ENCODE data around the gene GPATCH8.
A peak's percentile ranks its signal among the peaks of the same experiment; 100 is the strongest.

- TF ChIP-seq, protein P1, sequence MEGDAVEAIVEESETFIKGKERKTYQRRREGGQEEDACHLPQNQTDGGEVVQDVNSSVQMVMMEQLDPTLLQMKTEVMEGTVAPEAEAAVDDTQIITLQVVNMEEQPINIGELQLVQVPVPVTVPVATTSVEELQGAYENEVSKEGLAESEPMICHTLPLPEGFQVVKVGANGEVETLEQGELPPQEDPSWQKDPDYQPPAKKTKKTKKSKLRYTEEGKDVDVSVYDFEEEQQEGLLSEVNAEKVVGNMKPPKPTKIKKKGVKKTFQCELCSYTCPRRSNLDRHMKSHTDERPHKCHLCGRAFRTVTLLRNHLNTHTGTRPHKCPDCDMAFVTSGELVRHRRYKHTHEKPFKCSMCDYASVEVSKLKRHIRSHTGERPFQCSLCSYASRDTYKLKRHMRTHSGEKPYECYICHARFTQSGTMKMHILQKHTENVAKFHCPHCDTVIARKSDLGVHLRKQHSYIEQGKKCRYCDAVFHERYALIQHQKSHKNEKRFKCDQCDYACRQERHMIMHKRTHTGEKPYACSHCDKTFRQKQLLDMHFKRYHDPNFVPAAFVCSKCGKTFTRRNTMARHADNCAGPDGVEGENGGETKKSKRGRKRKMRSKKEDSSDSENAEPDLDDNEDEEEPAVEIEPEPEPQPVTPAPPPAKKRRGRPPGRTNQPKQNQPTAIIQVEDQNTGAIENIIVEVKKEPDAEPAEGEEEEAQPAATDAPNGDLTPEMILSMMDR (conservative IDR thresholded peaks at IDR 0.05 in 1 of 2, IDR thresholded peaks at IDR 0.05 in 1 of 2; ENCODE audit: extremely low read depth in 1 of 2, insufficient read depth in 1 of 2, low read depth in 1 of 2, low read length in 2 of 2) = peak; percentile 22 to 53
- TF ChIP-seq EZH2 (IDR thresholded peaks at IDR 0.05; ENCODE audit: borderline replicate concordance, low read length) = no peak
Observed at GRCh38 chr17:44363613-44364159, 139.5 kb downstream of the GPATCH8 start, which contains the start of gene FAM171A2.

Data from mammary epithelial cell (primary cell).